ENCODE data around the gene GNAO1.

Gene GNAO1

DNA sequence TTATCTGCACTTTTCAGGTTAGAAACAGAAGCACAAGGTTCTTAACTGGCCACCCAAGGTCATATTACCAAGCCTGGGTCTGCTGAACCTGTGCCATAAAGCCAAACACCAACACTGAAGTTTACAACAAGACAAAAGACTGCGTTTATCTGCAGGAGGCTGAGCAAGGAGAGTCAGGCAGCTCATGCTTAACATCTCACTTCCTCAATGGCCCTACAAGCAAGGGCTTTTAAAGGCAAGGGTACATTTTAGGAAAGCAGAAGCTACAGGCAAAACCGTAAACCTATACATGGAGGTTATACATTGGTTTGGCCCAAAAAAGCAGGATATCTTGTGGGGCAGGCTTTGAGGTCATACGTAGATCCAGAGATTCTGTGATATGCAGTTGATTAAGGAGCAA lies 91.2 kb downstream of the GNAO1 start:
- H3K27ac ChIP-seq: no peak overlapping the region
- no peaks in the 10 kb centered on the region for H3K9me3 ChIP-seq
- no peaks in the 10 kb centered on the region for H3K27me3 ChIP-seq
- intact Hi-C loops (cut with DNase I; ENCODE audit: low total_unique reads): no loop called here
- no peaks in the 10 kb centered on the region for H3K4me1 ChIP-seq
- no peaks in the 10 kb centered on the region for H3K36me3 ChIP-seq
- TF ChIP-seq, protein P1, sequence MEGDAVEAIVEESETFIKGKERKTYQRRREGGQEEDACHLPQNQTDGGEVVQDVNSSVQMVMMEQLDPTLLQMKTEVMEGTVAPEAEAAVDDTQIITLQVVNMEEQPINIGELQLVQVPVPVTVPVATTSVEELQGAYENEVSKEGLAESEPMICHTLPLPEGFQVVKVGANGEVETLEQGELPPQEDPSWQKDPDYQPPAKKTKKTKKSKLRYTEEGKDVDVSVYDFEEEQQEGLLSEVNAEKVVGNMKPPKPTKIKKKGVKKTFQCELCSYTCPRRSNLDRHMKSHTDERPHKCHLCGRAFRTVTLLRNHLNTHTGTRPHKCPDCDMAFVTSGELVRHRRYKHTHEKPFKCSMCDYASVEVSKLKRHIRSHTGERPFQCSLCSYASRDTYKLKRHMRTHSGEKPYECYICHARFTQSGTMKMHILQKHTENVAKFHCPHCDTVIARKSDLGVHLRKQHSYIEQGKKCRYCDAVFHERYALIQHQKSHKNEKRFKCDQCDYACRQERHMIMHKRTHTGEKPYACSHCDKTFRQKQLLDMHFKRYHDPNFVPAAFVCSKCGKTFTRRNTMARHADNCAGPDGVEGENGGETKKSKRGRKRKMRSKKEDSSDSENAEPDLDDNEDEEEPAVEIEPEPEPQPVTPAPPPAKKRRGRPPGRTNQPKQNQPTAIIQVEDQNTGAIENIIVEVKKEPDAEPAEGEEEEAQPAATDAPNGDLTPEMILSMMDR (IDR thresholded peaks at IDR 0.05): no peak
- no peak for DNase-seq
- no peak overlapping the region for H3K4me3 ChIP-seq

GRCh38 chr16:56284521-56284920 lies 93.2 kb downstream of the GNAO1 start:
- Histone ChIP-seq H3K4me1 (no peaks in the 10 kb centered on the region), H3K27ac (no peak overlapping the region), H3K27me3 (no peaks in the 10 kb centered on the region), H3K4me3 (no peak overlapping the region), H3K36me3 (no peaks in the 10 kb centered on the region), H3K9me3 (no peaks in the 10 kb centered on the region)
- TF ChIP-seq, protein P1 (IDR thresholded peaks at IDR 0.05): no peak
- intact Hi-C loops (cut with DNase I; ENCODE audit: low total_unique reads): no loop called here
- DNase-seq: no peak

DNA sequence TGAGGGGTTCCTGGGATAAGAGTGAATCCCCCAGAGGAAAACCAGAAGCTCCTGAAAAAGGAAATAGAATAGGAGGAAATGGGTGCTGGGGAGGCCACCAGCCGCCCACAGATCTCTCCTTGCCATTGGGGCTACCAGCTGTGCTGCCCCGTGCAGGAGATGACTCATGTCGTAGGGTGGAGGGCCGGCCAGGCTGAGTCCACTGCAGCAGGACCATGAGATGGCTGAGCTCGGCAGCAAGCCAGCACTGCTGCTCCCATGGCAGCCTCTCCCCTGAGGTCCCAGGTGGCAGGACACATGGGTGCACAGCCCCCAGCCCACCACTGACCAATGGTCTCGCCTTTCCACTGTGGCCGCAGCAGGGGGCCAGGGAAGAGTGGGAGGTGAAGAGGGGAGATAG lies 95.5 kb downstream of the GNAO1 start:
- TF ChIP-seq, protein P1 (IDR thresholded peaks at IDR 0.05): no peak
- no peaks in the 10 kb centered on the region for H3K36me3 ChIP-seq
- intact Hi-C loops (cut with DNase I; ENCODE audit: low total_unique reads): no loop called here
- no peaks in the 10 kb centered on the region for H3K27me3 ChIP-seq
- no peak for DNase-seq
- no peak overlapping the region for H3K4me3 ChIP-seq
- H3K4me1 ChIP-seq: no peaks in the 10 kb centered on the region
- no peak overlapping the region for H3K27ac ChIP-seq
- no peaks in the 10 kb centered on the region for H3K9me3 ChIP-seq

- TF ChIP-seq, protein P1 (IDR thresholded peaks at IDR 0.05): no peak
- no peak overlapping the region for H3K4me3 ChIP-seq
- H3K27me3 ChIP-seq: no peaks in the 10 kb centered on the region
- H3K9me3 ChIP-seq: no peaks in the 10 kb centered on the region
- H3K4me1 ChIP-seq: no peaks in the 10 kb centered on the region
- H3K27ac ChIP-seq: no peak overlapping the region
- intact Hi-C loops (cut with DNase I; ENCODE audit: low total_unique reads): no loop called here
- DNase-seq: no peak
- no peaks in the 10 kb centered on the region for H3K36me3 ChIP-seq
Observed at GRCh38 chr16:56288019-56288418, 96.7 kb downstream of the GNAO1 start.

- Histone ChIP-seq H3K27me3 (no peaks in the 10 kb centered on the region), H3K4me1 (peaks cover 0 to 9% (median 5%) of the 10 kb centered on the region in 4 donors), H3K9me3 (no peaks in the 10 kb centered on the region), H3K27ac (no peak overlapping the region), H3K4me3 (no peak overlapping the region), H3K36me3 (no peaks in the 10 kb centered on the region)
- no peak for DNase-seq
- TF ChIP-seq, protein P1 (IDR thresholded peaks at IDR 0.05): no peak
- intact Hi-C loops (cut with DNase I; ENCODE audit: low total_unique reads): no loop called here
Observed at GRCh38 chr16:56289416-56289815, 98.1 kb downstream of the GNAO1 start.

DNA sequence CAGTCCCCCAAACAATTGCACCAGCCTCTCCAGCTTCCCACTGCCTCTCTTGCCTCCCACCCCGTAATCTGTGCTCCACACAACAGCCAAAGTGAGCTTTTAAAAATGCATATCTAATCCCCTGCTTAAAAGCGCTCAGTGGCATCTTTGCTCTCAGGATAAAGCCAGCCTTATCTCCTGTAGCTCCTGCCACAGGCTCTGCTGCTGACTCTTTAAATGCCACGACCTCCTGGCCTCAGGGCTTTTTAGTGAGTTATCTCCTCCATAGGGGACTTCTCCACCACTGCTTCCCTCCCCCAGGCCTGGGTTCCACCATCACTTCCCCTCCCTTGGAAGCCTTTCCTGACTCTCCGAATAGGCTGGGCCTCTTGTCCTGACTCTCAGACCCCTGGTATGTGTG lies 98.6 kb downstream of the GNAO1 start:
- no peak overlapping the region for H3K4me3 ChIP-seq
- TF ChIP-seq, protein P1 (IDR thresholded peaks at IDR 0.05): no peak
- H3K27ac ChIP-seq: no peak overlapping the region
- no peaks in the 10 kb centered on the region for H3K9me3 ChIP-seq
- H3K36me3 ChIP-seq: no peaks in the 10 kb centered on the region
- H3K4me1 ChIP-seq: peaks cover 0 to 13% (median 6%) of the 10 kb centered on the region in 4 donors
- no peak for DNase-seq
- H3K27me3 ChIP-seq: no peaks in the 10 kb centered on the region
- intact Hi-C loops (cut with DNase I; ENCODE audit: low total_unique reads): no loop called here
